Mammary epithelial cell (primary cell): ENCODE results near the gene SPC24.

Experiments used
- CTCF ChIP-seq, 2 donors: IDR thresholded peaks in 1 of 2; conservative IDR thresholded peaks in 1 of 2; 2 replicates each; pipeline ENCODE4 v1.5.1; 2011 to 2012; ENCODE audit warnings: inconsistent platforms in 2 of 2, low read length in 2 of 2, mild to moderate bottlenecking in 2 of 2, control low read depth in 1 of 2, low read depth in 1 of 2; ENCODE audit not compliant: insufficient read depth in 1 of 2; ENCODE audit errors: extremely low read depth in 1 of 2
- EZH2 ChIP-seq: IDR thresholded peaks from 2 replicates; pipeline ENCODE4 v1.6.1; 2012; ENCODE audit warnings: low read length, inconsistent platforms, borderline replicate concordance

- peak; percentile 64 to 77 for TF ChIP-seq CTCF (conservative IDR thresholded peaks at IDR 0.05 in 1 of 2, IDR thresholded peaks at IDR 0.05 in 1 of 2; ENCODE audit: extremely low read depth in 1 of 2, insufficient read depth in 1 of 2, low read depth in 1 of 2, low read length in 2 of 2)
- no peak for TF ChIP-seq EZH2
These were observed 29.4 kb downstream of the SPC24 start for GRCh38 chr19:11125994-11126685.
